ENCODE results near the gene HSD3B2. TPM values are rescaled to one million over a fixed set of nuclear protein-coding genes. Genes with fewer than 3 reads are reported as not detected.

HSD3B2 gene
- polyA plus RNA-seq, 1 donor (not counting 4 experiments of a cell fraction or from before 2014, with no cell fraction given), result not detected

- Histone ChIP-seq H3K4me3 (ENCODE audit: control insufficient read depth in 2 of 3, extremely low read depth in 1 of 3, insufficient read depth in 2 of 3, low read depth in 1 of 3, low read length in 3 of 3) (no peak overlapping the region), H3K27ac (ENCODE audit: control insufficient read depth, insufficient read depth, low read length) (no peak overlapping the region), H3K9ac (ENCODE audit: control insufficient read depth, extremely low read depth, insufficient read depth, low read length) (no peak overlapping the region), H3K4me1 (ENCODE audit: control insufficient read depth, extremely low read depth, insufficient read depth, low read length) (peaks cover 10% of the 10 kb centered on the region), H2AFZ (ENCODE audit: control insufficient read depth, low read length) (no peak overlapping the region), H3K4me2 (ENCODE audit: control insufficient read depth, extremely low read depth, insufficient read depth, low read depth, low read length) (no peak overlapping the region), H4K20me1 (ENCODE audit: control insufficient read depth, extremely low read depth, insufficient read depth, low read length) (no peaks in the 10 kb centered on the region), H3K27me3 (ENCODE audit: control insufficient read depth, extremely low read depth, insufficient read depth, low read length) (peaks cover 3% of the 10 kb centered on the region), H3K36me3 (ENCODE audit: control insufficient read depth in 2 of 2, extremely low read depth in 1 of 2, insufficient read depth in 2 of 2, low read length in 2 of 2) (no peaks in the 10 kb centered on the region), H3K9me1 (ENCODE audit: control insufficient read depth, extremely low read depth, insufficient read depth, low read length) (no peaks in the 10 kb centered on the region), H3K79me2 (ENCODE audit: control insufficient read depth, insufficient read depth, low read length) (no peaks in the 10 kb centered on the region), H3K9me3 (ENCODE audit: control insufficient read depth, low read depth, low read length) (no peaks in the 10 kb centered on the region)
- TF ChIP-seq CTCF (optimal IDR thresholded peaks at IDR 0.05 in 1 of 3, IDR thresholded peaks at IDR 0.05 in 1 of 3, conservative IDR thresholded peaks at IDR 0.05 in 1 of 3; ENCODE audit: extremely low read depth in 1 of 3, insufficient read depth in 2 of 3, low read length in 3 of 3), result no peak
- no peak for TF ChIP-seq EZH2 (IDR thresholded peaks at IDR 0.05; ENCODE audit: low read length)
- no peak for DNase-seq (ENCODE audit: low read depth, low spot score)
- FAIRE-seq, result no peak
- dilution Hi-C loops (cut with MboI; ENCODE audit: extremely low pct_ligation_motif_present, low sequenced_read_pairs), result no loop called here
Observed at GRCh38 chr1:119469741-119470140, 54.8 kb downstream of the HSD3B2 start.

- Histone ChIP-seq H3K4me2 (ENCODE audit: control insufficient read depth, extremely low read depth, insufficient read depth, low read depth, low read length) (no peak overlapping the region), H3K9me1 (ENCODE audit: control insufficient read depth, extremely low read depth, insufficient read depth, low read length) (no peaks in the 10 kb centered on the region), H3K27me3 (ENCODE audit: control insufficient read depth, extremely low read depth, insufficient read depth, low read length) (peaks cover 3% of the 10 kb centered on the region), H2AFZ (ENCODE audit: control insufficient read depth, low read length) (no peak overlapping the region), H3K79me2 (ENCODE audit: control insufficient read depth, insufficient read depth, low read length) (no peaks in the 10 kb centered on the region), H3K9ac (ENCODE audit: control insufficient read depth, extremely low read depth, insufficient read depth, low read length) (no peak overlapping the region), H3K4me3 (ENCODE audit: control insufficient read depth in 2 of 3, extremely low read depth in 1 of 3, insufficient read depth in 2 of 3, low read depth in 1 of 3, low read length in 3 of 3) (no peak overlapping the region), H3K27ac (ENCODE audit: control insufficient read depth, insufficient read depth, low read length) (no peak overlapping the region), H3K4me1 (ENCODE audit: control insufficient read depth, extremely low read depth, insufficient read depth, low read length) (peaks cover 10% of the 10 kb centered on the region), H4K20me1 (ENCODE audit: control insufficient read depth, extremely low read depth, insufficient read depth, low read length) (no peaks in the 10 kb centered on the region), H3K36me3 (ENCODE audit: control insufficient read depth in 2 of 2, extremely low read depth in 1 of 2, insufficient read depth in 2 of 2, low read length in 2 of 2) (no peaks in the 10 kb centered on the region), H3K9me3 (ENCODE audit: control insufficient read depth, low read depth, low read length) (no peaks in the 10 kb centered on the region)
- DNase-seq (ENCODE audit: low read depth, low spot score) (no peak), FAIRE-seq (no peak)
- dilution Hi-C loops (cut with MboI; ENCODE audit: extremely low pct_ligation_motif_present, low sequenced_read_pairs), result no loop called here
- TF ChIP-seq EZH2 (IDR thresholded peaks at IDR 0.05; ENCODE audit: low read length) (no peak), CTCF (optimal IDR thresholded peaks at IDR 0.05 in 1 of 3, IDR thresholded peaks at IDR 0.05 in 1 of 3, conservative IDR thresholded peaks at IDR 0.05 in 1 of 3; ENCODE audit: extremely low read depth in 1 of 3, insufficient read depth in 2 of 3, low read length in 3 of 3) (no peak)
Observed at GRCh38 chr1:119470377-119470776, 55.4 kb downstream of the HSD3B2 start.

Measured in keratinocyte (primary cell).